Right lobe of liver (tissue), 4 donors: ENCODE results near the gene USP28.

Source experiments
- POLR2A ChIP-seq: fragments of 450-650 bp; IDR thresholded peaks from one replicate; pipeline ENCODE4 v1.6.1; 2017; ENCODE audit warnings: antibody characterized with exemption, mild to moderate bottlenecking
- TF ChIP-seq, protein P1 (sequence below), 4 donors: fragments of 200-600 bp in 3 of 4; fragments of 450-650 bp in 1 of 4; IDR thresholded peaks; one replicate each; pipeline versions ENCODE4 v1.5.1 to v1.8.0; 2016 to 2022; ENCODE audit warnings: antibody characterized with exemption in 4 of 4, mild to moderate bottlenecking in 2 of 4
- donor health status: DM: no; HTN: no; CAD: no.
- donor health status: DM: no; HTN: no; CAD: no.
- donor health status: DM: no; HTN: yes; CAD: no.

DNA sequence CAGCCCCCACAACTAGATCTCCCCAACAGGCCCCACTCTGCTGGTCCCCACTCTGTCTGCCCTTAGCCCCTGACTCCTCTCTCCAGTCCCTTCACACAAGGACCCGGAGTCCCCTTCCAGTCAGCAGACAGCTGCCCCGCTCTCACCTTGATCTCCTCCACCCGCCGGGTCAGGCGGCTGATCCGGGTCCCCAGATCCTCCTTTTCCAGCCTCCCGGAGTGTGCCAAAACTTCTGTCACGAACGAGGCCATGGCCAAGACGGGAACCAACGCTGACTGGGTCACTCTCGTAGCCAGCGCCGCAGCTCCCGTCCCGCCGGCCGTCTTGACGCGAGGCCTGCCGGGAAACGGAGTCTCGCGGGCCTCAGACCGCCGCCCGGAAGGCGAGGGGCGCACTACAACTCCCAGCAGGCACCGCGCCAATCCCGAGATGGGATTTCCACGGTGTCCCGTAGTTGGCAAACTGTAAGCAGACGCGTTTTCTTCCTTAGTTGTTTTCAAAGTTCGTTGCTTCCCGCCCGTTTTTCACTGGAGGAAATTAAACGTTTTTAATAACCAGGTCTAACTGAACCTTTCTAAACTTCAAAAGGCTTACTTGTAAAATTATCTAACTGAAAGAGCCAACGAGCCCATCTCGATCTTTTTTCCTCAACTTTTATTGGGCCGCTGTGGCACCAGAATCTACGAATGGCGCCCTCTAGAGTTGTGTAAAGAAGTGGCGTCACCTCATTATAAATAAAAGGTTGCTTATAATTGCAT lies 101.8 kb downstream of the USP28 start, which contains the start of gene ZW10:
- TF ChIP-seq, protein P1, sequence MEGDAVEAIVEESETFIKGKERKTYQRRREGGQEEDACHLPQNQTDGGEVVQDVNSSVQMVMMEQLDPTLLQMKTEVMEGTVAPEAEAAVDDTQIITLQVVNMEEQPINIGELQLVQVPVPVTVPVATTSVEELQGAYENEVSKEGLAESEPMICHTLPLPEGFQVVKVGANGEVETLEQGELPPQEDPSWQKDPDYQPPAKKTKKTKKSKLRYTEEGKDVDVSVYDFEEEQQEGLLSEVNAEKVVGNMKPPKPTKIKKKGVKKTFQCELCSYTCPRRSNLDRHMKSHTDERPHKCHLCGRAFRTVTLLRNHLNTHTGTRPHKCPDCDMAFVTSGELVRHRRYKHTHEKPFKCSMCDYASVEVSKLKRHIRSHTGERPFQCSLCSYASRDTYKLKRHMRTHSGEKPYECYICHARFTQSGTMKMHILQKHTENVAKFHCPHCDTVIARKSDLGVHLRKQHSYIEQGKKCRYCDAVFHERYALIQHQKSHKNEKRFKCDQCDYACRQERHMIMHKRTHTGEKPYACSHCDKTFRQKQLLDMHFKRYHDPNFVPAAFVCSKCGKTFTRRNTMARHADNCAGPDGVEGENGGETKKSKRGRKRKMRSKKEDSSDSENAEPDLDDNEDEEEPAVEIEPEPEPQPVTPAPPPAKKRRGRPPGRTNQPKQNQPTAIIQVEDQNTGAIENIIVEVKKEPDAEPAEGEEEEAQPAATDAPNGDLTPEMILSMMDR (IDR thresholded peaks at IDR 0.05) = peak; percentile 79 to 86 (median 84)
- peak; percentile 38 for TF ChIP-seq POLR2A
